PC-9 (cell line): ENCODE measurements around the gene NOC3L.
A peak's percentile ranks its signal among the peaks of the same experiment; 100 is the strongest.

Experiments
- EZH2 ChIP-seq: fragments of 200-600 bp; sonication (generic); IDR thresholded peaks from 2 replicates; pipeline ENCODE4 v1.8.0; 2017; ENCODE audit warnings: antibody characterized with exemption, low read depth
- TF ChIP-seq, protein P1 (sequence below): fragments of 200-600 bp; sonication (generic); conservative IDR thresholded peaks from 2 replicates; pipeline ENCODE4 v1.6.1; 2017; ENCODE audit warnings: mixed run types, antibody characterized with exemption, mild to moderate bottlenecking, moderate library complexity

DNA sequence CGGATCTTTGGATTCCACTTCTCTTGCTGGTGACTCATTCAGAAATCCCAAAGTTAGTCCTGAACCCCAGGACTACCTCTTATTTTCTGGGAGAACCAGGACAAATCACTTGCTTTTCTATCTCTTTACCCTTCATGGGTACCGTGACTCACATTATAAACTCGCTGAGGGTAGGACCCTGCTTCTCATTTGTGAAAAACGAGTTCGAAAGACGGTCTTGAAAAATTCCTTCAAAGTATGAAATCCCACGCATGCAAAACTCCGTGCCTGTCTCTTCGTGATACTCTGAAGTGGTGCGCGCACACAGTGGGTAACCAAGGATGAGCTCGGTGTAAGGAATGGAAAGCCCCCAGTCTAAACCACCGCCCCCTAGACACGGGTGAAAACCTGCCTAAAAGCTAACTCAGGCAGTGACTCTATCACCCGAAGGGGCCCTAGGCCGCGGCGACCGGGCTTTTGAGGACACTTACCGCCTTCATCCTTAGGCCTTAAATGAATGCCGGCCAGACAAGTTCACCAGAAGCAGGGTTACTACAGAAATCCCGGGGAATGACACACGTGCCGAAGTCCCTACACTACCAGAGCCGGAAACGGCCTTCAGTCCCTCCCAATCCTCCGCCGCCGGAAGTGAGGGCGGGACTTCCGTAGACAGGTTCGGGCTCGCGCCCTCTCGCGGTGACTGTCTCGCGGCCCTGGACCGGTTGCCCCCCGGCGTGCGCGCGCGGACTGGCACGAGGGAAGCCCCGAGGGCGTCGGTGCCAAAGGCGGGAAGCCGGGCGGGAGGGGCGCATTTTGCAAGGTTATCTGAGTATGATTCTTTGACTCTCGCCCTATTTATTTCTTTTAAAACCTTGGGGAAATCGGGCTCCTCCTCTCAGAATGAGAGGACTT, at the start of gene NOC3L:
- TF ChIP-seq, protein P1, sequence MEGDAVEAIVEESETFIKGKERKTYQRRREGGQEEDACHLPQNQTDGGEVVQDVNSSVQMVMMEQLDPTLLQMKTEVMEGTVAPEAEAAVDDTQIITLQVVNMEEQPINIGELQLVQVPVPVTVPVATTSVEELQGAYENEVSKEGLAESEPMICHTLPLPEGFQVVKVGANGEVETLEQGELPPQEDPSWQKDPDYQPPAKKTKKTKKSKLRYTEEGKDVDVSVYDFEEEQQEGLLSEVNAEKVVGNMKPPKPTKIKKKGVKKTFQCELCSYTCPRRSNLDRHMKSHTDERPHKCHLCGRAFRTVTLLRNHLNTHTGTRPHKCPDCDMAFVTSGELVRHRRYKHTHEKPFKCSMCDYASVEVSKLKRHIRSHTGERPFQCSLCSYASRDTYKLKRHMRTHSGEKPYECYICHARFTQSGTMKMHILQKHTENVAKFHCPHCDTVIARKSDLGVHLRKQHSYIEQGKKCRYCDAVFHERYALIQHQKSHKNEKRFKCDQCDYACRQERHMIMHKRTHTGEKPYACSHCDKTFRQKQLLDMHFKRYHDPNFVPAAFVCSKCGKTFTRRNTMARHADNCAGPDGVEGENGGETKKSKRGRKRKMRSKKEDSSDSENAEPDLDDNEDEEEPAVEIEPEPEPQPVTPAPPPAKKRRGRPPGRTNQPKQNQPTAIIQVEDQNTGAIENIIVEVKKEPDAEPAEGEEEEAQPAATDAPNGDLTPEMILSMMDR: peak; percentile 56; the same call in 1 of the 2 replicates
- no peak for TF ChIP-seq EZH2
